ENCODE measurements around the gene ACADSB.

ACADSB gene

GRCh38 chr10:122998360-122998917, 10.4 kb upstream of the ACADSB start:
- DNase-seq (ENCODE audit: low read depth): no peak
- no peak overlapping the region for H3K4me3 ChIP-seq (ENCODE audit: low read depth, low read length)
- no peak for TF ChIP-seq MYC (IDR thresholded peaks at IDR 0.05; ENCODE audit: low read depth, low read length)
- TF ChIP-seq MAX (IDR thresholded peaks at IDR 0.05; ENCODE audit: low read depth, low read length): no peak
- TF ChIP-seq POLR2A (IDR thresholded peaks at IDR 0.05; ENCODE audit: extremely low read depth, insufficient read length): no peak
- no peak for TF ChIP-seq CTCF (IDR thresholded peaks at IDR 0.05; ENCODE audit: low read depth, low read length)

- H3K4me3 ChIP-seq (ENCODE audit: low read depth, low read length): no peak overlapping the region
- DNase-seq (ENCODE audit: low read depth): no peak
- no peak for TF ChIP-seq POLR2A (IDR thresholded peaks at IDR 0.05; ENCODE audit: extremely low read depth, insufficient read length)
- no peak for TF ChIP-seq CTCF (IDR thresholded peaks at IDR 0.05; ENCODE audit: low read depth, low read length)
- no peak for TF ChIP-seq MYC (IDR thresholded peaks at IDR 0.05; ENCODE audit: low read depth, low read length)
- no peak for TF ChIP-seq MAX (IDR thresholded peaks at IDR 0.05; ENCODE audit: low read depth, low read length)
Measured at GRCh38 chr10:122998934-122999333, 9.9 kb upstream of the ACADSB start.

GRCh38 chr10:122999347-122999746, 9.5 kb upstream of the ACADSB start:
- DNase-seq (ENCODE audit: low read depth): no peak
- TF ChIP-seq MYC (IDR thresholded peaks at IDR 0.05; ENCODE audit: low read depth, low read length) (no peak), MAX (IDR thresholded peaks at IDR 0.05; ENCODE audit: low read depth, low read length) (no peak), POLR2A (IDR thresholded peaks at IDR 0.05; ENCODE audit: extremely low read depth, insufficient read length) (no peak), CTCF (IDR thresholded peaks at IDR 0.05; ENCODE audit: low read depth, low read length) (no peak)
- no peak overlapping the region for H3K4me3 ChIP-seq (ENCODE audit: low read depth, low read length)

GRCh38 chr10:123000155-123000554, 8.7 kb upstream of the ACADSB start:
- no peak overlapping the region for H3K4me3 ChIP-seq (ENCODE audit: low read depth, low read length)
- no peak for DNase-seq (ENCODE audit: low read depth)
- no peak for TF ChIP-seq POLR2A (IDR thresholded peaks at IDR 0.05; ENCODE audit: extremely low read depth, insufficient read length)
- no peak for TF ChIP-seq MYC (IDR thresholded peaks at IDR 0.05; ENCODE audit: low read depth, low read length)
- no peak for TF ChIP-seq MAX (IDR thresholded peaks at IDR 0.05; ENCODE audit: low read depth, low read length)
- TF ChIP-seq CTCF (IDR thresholded peaks at IDR 0.05; ENCODE audit: low read depth, low read length): no peak

GRCh38 chr10:123001370-123001769, 7.4 kb upstream of the ACADSB start:
- H3K4me3 ChIP-seq (ENCODE audit: low read depth, low read length): no peak overlapping the region
- no peak for DNase-seq (ENCODE audit: low read depth)
- TF ChIP-seq POLR2A (IDR thresholded peaks at IDR 0.05; ENCODE audit: extremely low read depth, insufficient read length) (no peak), MYC (IDR thresholded peaks at IDR 0.05; ENCODE audit: low read depth, low read length) (no peak)

- H3K4me3 ChIP-seq (ENCODE audit: low read depth, low read length): no peak overlapping the region
- DNase-seq (ENCODE audit: low read depth): no peak
- TF ChIP-seq MAX (IDR thresholded peaks at IDR 0.05; ENCODE audit: low read depth, low read length) (no peak), MYC (IDR thresholded peaks at IDR 0.05; ENCODE audit: low read depth, low read length) (no peak), CTCF (IDR thresholded peaks at IDR 0.05; ENCODE audit: low read depth, low read length) (no peak), POLR2A (IDR thresholded peaks at IDR 0.05; ENCODE audit: extremely low read depth, insufficient read length) (no peak)
Measured at GRCh38 chr10:123004298-123004697, 4.5 kb upstream of the ACADSB start.

Data from NB4 (cell line).